Limb (tissue), 2 donors: ENCODE measurements around the gene COQ2.
A peak's percentile ranks its signal among the peaks of the same experiment; 100 is the strongest.
"Not testable (repeated sequence)": the region's sequence is repeated elsewhere in the genome, so short reads cannot be mapped to it uniquely, and the experiment has no call there.

ENCODE experiments used
- DNase-seq, 2 donors: peaks; one replicate each; pipeline ENCODE4 v3.0.0-alpha.2; 2016; ENCODE audit errors: extremely low spot score in 2 of 2

Gene COQ2

DNA sequence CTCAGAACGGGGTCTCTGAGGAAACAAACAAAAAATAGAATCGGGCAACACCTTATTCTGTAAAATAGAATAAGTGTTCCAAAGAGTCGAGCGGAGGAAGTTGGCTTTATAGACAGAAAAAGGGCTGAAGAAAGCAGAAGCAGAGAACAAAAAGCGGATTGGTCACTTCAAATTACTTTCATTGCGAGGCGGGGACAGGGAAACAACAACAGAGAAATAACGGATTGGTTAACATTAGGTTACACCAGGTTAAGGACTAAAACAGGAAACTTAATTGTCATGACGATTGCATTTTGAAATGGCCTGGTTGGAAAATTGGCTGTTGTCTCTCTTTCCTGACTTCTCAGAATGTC lies 433 bp upstream of the COQ2 start:
- DNase-seq, result peak in 1 of 2 donors; percentile 29

DNA sequence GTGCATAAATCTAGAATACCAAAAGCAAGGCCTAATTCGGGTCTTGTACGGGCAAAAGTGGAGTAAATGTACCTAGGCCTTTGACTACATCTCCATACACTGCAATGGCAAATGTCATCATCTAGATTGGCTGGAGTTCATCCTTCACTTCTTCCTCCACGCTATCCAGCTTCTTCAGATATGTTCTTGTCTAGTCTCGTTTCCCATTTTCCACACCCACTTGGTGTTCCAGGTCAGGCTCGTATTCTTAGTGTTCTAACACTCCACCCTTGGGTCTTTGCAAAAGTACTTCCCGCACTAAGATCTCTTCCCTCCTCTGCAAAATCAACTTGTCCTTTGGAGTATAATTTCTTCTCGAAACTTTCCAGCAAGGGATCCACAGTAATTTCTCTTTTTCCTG lies 1.4 kb downstream of the COQ2 start:
- no peak for DNase-seq

DNA sequence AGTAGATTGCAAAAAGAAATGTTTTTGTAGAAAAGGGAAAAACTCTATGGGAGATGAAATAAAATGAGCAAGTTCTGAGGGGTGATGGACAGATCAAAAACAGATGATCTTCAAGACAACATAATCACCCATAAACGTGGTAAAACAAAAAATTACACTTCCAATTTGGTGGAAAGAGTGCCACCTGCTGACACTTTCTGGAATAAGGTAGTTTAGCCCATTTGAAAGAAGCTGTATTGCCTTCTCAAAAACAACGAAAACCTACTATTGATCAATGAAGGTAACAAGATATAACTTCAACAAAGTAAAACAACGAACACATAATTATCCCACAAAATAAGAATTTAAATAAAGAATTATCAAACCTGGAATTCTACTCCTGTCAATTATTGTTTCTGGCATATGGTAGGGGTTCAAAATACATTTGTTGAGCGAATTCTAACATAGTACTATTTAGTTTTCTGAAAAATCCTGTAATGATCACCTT lies 2.5 kb downstream of the COQ2 start:
- peak; percentile 34 to 38 for DNase-seq

DNA sequence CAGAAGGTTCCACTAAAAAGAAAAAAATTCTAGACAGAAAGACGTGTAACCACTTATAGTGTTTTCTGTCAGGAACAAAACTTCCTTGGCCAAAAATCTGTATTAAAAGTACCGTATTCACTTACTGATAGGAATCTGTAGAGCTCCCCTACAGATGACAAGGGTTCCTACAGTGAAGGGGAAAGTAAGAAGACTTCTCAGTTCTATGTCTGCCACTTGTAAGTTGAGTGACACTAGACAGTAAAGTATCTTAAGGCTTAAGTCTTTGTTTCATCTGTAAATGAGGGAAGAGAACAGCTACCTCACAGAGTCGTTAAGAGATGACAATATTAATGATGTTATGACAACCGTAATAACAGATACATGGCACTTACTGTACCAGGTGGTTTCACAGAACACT lies 3.3 kb downstream of the COQ2 start:
- DNase-seq, result peak in 1 of 2 donors; percentile 10

DNA sequence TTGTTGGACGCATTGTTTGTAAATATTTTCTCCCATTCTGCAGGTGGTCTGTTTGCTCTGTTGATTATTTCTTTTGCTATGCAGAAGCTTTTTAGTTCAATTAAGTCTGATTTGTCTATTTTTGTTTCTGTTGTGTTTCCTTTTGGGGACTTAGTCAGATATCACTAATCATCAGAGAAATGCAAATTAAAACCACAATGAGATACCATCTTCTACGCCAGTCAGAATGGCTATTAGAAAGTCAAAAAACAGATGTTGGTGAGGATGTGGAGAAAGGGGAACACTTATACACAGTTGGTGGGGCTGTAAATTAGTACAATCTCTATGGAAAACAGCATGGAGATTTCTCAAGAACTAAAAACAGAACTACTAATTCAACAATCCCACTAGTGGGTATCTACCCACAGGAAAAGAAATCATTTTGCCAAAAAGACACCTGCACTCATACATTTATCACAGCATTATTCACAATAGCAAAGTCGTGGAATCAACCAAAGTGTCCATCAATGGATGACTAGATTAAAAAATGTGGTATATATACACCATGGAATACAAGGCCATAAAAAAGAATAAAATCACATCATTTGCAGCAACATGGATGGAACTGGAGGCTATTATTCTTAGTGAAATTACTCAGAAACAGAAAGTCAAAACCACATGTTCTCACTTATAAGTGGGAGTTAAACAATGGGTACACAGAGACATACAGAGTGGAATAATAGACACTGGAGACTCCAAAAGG lies 8.1 kb downstream of the COQ2 start:
- DNase-seq, result no peak

DNA sequence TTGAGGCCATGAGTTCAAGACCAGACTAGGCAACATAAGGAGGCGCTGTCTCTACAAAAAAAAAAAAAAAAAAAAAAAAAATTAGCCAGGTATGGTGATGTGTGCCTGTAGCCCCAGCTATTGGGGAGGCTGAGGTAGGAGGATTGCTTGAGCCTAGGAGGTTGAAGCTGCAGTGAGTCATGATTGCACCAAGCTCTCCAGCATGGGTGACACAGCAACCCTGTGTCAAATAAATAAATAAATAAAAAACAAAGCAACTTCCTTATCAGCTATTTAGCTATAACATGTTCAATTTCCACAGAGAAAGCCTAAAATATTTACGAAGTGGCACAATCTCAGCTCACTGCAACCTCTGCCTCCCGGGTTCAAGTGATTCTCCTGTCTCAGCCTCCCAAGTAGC lies 10.7 kb downstream of the COQ2 start:
- not testable (repeated sequence) for DNase-seq

DNA sequence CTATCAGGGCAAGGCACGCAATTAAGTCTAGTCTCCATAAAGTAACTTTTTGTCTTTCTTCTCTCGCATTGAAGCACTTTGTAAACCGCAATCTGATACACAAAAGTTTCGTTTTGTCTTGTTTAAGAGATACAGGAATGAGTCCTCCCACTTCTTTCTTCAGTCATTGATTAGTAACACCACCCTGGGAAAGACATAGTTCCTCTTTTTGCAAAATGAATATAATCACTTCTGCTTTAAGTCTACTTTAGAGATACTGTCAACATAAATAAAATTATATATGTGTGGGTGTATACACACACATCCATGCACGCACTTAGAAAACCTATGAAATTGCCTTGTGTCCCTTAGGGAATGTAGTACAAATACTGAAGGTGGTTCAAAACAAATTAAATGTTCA lies 11.7 kb downstream of the COQ2 start:
- no peak for DNase-seq

DNA sequence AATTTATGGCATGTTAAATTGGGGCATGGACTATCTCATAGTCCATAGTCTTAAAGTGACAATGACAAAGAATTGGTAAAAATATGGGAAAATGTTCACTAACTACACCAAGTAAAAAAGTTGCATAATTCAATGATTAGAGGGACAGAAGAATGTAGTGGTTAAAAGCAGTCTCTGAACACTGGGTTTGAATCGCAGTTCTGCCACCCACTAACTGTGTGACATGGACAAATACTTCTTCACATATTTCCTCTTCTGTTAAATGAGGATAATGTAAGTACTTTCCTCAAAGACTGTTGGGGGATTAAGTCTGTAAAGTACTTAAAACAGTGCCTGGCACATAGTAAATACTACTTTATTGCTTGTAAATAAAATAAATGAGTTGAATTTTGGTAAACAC lies 15.3 kb downstream of the COQ2 start:
- no peak for DNase-seq

DNA sequence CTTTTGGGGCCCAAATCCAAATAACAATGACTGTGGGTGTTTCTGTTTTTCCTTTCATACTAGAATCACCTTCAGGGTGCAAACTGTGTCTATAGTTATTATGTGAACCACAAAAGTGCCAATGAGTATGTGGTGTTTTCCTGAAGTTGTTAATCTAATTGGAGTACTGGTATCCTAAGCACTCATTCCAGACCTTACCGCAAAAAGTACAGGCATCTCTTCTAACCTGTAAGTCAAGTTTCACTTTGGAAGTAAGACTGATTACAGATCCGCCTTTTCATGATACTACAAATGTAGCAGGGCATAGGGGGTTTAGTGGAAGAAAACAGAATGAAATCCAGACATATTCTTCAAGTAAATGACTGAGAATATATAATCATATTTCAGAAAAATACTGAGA lies 16.1 kb downstream of the COQ2 start:
- DNase-seq, result no peak

DNA sequence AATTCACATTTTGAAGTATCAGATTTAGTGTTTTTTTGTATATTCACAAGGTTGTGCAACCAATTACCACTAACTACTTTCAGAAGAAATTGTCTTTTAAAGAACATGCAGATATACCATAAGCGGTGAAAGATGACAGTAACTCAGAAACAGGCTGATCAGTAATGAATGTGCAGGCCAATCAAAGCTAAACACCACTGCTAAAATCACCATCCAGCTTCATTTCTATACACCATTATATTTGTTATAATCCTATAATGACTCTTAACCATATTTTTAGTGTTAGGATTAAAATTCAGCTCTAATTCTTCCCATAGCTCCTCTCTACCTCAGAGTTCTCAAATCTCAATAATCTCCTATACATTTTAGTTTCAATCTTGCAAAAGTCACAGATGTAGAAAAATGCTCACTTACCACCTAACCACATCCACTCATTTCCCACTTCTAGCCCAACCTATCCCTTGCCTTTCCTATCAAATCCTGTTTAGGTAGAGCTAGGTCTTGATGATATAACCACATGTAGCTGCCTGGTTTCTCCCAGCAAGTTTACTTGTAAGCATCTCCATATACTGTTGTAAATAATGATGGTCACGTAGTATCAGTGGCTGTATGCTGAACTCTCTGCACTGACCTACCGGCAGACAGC lies 16.6 kb downstream of the COQ2 start:
- no peak for DNase-seq

DNA sequence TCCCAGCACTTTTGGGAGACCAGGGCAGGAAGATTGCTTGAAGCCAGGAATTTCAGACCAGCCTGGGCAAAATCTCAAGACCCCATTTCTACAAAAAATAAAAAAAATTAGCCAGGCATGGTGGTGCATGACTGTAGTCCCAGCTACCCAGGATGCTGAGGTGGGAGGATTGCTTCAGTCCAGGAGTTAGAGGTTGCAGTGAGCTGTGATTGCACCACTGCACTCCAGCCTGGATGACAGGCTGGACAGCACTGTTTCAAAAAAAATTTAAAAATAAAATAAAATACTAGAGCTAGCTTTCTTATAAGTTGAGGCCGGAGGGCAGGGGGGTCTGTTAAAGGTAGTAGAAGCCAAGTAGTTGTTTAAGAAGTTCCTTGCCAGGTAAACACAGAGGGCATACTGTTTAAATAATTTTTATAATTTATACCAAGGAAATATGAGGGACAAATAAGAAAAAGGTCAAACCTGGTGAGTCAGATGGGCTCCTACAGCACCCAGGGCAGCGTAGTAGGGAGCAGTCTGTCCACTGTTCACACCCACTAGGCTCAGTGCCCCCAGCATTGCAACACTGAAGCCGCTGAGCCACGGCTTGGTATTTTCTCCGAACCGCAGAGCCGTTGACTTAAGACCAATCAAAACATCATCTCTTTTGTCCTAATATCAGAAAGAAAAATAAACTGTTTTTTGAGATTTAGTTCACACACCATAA lies 17.3 kb downstream of the COQ2 start:
- DNase-seq, result no peak

DNA sequence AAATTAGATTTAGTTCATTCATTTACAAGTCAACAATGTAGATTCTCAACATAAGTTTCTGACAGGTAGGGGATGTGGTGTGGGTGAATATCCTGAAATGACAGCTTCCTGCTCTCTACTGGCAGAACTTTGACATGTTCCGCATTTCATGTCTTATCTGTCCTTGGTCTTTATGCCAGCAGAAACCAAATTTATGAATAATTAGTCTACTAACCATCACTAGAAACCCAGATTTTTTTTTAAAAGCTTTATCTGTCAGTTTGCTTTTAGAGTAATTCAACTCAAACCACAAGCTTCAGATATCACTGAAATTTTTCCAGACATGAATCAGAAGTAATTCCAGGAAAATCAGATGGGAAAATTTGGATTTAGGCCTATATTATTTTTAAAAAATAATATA lies 17.9 kb downstream of the COQ2 start:
- DNase-seq, result no peak

DNA sequence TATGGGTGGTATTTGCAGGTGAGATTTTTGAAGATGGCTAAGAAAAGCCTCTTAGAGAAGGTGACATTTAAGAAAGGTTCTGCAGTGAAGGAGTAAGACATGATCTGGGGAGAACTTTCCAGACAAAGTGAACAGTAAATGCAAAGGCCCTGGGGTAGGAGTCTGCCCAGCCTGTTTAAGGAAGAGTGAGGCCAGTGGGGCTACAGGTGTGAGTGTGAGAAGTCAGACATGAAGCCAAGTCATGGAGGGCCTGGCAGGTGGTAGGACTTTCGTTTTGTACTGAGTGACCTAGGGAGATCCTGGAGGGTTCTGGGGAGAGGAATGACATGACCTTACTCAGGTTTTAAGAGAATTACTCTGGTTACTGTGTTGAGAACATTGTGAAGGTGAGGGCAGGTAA lies 21.5 kb downstream of the COQ2 start:
- no peak for DNase-seq

DNA sequence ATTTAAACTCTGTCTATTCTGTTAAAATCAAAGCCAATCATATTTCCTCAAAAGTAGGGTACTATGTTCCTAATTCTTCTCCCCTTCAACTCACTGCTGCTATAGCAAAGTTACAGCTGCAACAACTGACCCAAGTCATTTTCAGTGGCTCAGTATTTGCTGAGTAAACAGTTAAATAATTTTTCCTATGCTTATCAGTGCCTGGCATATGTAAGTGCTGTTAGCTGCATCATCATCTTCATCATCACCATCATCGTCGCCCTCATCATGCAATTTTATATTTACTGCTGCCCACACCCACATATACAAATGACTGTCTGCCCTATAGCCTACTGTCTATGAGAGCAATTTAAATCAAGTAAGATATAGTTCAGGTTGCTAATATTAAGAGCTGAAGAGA lies 21.9 kb downstream of the COQ2 start:
- DNase-seq, result no peak

DNA sequence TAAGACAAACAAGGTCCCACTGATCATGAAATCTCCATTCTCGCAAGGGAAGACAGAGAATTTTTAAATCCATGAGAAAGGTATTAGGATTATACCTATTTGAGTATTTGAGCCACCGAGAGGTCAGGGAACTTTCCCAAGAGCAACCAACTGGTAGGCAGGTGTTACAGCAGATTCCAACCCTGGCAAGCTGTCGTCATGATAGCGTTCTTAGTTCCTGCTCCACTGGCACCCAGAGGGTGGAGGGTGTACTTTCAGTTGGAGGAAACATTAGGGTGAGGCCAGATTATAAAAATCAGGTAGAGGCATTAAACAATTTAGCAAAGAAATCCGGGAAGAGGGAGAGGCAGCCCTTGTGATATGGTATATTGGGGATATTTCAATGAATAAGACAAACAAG lies 23.3 kb downstream of the COQ2 start:
- DNase-seq, result no peak

DNA sequence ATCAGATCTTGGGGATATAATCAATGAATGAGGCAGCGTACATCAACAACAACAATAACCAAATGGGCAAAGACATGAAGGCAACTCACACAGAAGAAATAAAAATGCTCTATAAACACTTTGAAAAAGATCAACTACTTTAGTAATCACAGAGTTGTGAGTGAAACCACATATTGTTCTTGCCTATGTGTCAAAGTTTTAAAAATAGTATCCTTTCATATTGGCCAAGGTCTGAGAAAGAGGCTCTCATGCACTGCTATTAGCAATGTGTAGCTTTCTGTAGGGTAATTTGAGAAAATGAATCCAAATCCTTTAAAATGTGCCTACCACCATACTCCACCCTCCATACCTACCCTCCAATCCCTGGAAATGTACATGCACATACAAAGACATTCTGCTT lies 25.0 kb downstream of the COQ2 start:
- DNase-seq, result no peak

DNA sequence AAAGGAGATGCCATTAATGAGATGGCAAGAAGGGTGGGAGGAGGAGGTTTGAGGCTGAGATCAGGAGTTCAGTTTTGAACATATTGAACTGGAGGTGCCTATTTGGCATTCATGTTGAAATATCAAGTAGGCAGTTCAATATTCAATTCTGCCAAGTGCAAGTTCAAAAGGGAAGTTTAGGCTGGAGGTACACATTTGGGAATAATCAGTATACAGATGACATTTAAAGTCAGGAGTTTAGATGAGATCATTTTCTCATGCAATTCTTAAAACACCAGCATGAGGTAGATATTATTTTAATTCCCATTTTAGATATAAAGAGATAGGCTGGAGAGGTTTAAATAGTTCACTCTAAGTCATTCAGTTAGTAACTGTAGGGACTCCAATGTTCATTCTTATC lies 26.1 kb downstream of the COQ2 start:
- no peak for DNase-seq

DNA sequence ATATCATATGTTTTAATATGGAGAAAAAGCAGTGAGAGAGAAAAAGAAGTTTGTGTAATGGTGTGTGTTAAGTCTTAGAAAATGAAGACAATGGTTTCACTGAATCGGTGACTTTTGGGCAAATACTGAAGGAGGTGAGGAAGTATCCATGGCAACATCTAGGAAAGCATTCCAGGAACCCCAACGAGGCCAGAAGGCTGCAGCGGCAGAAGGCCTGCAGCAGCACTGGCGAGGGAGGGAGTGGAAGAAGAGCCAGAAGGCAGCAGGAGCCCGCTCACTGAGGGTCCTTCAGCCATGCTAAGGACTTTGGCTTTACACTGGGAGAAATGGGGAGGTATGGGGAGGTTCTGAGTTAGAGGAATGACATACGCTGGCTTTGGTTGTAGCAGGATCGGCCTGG lies 26.8 kb downstream of the COQ2 start:
- DNase-seq, result no peak

DNA sequence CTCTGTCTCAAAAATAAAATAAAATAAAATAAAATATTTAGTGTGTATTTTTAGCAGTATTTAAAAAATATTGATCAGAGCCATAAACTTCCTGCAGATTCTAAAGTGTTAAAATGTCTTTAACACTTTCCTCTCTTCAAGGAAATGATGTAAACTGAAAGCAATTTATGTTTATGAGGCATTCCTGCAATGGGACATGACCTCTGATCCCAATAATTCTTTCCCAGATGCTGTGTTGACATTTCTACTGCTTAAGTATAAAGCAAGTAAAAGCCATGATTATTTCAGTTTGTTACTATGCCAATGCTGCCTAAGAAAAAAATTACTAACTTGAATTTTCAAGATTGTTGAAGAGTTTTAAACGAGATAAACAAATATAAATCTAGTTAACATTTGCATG lies 29.0 kb downstream of the COQ2 start:
- no peak for DNase-seq

DNA sequence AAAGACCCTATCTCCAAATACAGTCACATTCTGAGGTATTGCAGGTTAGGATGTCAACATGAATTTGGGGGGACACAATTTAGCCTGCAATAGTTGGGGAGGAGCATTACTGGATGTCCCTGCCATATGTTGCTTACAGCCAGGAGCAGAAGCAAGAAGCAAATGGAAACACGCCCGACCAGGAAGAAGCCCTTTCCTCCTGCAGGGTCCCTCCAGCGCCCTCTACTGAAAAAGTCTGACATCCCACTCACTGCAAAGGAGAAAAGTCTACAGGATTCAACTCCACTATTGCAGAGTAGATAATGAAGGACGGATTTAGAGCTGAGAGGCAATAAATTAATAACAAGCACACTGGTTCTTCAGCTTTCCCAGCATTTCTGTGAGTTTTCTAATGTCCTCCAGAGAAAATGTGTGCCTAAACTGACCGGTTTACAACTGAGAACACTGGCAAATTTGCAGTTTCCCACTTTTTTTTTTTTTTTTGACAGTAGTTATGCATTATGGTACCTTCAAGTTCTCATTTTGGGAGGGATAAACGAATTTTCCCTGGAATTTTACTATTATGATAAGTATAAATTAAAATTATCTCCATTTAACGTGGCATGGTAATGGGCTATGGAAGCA lies 31.7 kb downstream of the COQ2 start:
- peak; percentile 35 to 43 for DNase-seq

DNA sequence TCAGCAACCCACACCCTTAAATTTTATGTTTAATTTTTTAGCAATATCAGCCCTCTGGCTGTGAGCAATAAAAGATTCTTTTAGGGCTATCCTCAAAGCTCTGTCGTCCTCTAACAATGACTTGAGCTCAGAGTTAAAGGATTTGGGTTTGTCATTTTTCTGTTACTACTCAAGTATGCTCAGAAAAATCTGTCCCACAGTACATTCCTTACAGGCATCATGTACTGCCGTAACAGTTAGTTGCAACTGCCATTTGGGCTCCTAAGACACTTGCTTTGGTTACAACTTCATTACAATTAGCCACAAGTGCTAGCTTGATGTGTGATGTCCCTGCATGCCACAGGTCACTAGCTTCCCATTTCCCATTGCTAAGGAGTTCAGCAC lies 33.2 kb downstream of the COQ2 start:
- DNase-seq, result no peak

DNA sequence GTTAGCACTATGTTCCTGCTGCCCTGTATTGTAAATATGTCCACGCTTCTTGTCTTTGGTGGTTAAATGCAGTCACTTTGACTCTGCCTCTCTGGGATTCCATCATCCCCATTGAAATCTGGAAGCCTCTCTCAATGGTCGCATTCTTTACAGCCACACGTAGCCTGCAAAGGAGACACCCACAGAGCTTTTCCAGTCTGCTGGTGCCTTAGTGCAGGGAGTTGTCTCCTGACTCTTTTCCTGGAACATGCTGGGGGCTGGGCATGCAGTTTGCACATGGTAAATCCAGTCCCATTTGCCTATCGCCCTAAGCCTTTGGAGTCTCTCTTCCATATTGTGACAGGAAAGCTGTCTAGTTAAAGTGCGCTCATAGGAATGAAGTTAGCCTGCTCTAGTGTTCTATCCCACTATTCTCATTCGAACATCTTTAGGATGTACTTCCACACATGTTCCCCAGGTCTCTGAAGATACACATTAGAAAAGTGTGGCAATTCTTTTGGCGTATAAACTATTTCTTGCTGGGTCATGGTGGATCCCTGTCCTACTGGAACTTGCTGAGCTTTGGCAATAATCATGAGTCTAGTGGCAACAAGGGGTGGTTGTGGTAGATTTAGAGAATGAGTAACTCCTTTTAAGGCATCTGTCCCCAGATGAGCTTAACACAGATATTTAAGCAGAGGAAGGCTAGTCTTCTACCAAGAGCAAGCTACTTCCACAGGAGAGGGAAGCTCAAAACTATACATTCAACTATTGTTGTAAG lies 33.7 kb downstream of the COQ2 start:
- DNase-seq, result no peak
